GM18907 (cell line): Measurements from ENCODE around the gene ANKRD44.

ENCODE experiments used
- ATAC-seq: cut with Tn5 transposase; IDR thresholded peaks from one replicate; pipeline ENCODE4 v1.9.1; 2021; ENCODE audit warnings: mild to moderate bottlenecking, moderate library complexity; ENCODE audit not compliant: unreplicated experiment

The ANKRD44 gene

DNA sequence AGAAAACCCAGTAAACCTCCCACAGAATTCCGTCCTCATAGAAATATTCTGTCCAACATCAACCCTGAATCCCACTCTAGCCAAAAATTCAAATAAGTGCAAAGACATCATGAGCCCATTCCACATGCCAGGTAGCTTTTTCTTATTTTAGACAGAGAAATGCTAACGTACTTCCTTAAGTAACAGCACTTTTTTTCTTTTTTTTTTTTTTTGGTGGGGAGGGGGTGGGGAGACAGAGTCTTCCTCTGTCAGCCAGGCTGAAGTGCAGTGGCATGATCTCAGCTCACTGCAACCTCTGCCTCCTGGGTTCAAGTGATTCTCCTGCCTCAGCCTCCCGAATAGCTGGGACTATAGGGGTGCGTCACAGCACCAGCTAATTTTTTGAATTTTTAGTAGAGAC is 45.5 kb downstream of the ANKRD44 start:
- ATAC-seq: no peak

DNA sequence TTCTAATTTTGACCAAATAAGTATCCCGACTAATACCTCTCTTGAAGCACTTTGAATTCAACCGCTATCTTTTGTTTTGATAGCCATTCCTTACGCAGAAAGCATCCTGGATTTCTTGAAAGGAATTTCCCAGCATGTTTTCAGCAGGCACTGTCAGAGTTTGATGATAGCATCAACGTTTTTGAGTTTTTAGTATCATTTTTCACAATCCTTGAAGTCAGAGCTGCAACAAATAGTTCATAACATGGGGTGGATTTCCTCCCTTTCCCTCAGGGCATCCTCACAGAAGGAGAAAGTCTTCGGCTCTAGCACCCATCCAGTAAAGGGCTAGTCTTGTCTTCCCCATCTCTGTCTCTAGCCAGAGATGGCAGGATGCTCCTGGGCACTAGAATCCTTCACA is 46.2 kb downstream of the ANKRD44 start:
- no peak for ATAC-seq

DNA sequence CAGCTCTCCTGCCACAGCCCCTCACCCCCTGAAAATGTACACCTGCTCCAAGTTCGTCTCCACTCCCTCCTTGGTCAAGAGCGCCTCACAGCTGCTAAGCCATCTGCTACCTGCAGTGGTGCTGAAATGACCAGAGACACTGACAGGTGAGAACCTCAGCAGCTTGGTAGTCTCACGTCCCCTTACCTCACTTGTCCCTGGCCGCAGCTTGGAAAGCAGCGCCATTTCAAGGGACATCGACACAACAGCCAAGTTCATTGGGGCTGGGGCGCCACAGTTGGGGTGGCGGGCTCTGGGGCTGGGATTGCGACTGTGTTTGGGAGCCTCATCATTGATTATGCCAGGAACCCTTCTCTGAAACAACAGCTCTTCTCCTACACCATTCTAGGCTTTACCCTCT is 47.5 kb downstream of the ANKRD44 start:
- ATAC-seq: no peak

DNA sequence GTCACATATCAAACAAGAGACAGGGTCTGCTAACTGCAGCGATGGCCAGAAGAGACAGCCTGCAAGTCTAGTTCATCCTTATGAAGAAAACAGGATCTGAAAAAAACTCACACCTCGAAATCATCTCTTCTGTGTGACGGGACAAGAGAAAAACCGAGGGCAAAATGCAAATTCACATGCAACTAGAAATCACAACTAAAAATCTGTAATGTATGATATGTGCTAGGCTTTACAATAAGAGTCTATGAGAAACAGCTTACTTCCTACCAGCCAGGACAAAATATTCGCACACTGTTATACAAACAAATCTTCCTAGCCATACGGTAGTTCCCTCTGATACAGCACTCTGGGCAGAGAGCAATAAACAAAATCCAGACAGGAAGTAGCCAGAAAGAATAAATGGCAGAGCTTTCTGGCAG is 48.8 kb downstream of the ANKRD44 start:
- ATAC-seq: peak; percentile 67

DNA sequence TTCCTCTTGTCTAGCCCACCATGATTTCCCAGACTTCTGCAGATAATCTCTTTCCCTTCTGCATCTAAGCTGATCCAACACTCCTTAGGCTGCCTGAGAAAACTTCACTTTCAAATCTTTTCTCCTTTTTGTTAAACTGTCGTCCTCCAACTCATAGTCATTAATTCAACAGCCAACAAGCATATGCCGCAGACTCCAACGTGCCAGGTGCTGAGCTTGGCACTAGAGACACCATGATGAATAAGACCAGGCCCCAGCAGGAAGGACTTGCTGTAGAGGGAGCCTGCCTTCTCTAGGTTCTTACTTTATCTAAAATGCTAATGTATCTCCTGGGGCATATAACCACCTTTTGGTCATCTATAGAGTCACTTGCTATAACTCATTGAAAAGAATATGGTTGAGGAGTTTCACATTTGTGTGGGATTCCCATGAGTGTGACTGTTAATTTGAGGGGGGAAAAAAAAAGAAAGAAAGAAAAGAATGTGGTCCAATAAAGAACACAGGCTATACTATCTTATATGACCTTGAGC is 51.0 kb downstream of the ANKRD44 start:
- no peak for ATAC-seq

DNA sequence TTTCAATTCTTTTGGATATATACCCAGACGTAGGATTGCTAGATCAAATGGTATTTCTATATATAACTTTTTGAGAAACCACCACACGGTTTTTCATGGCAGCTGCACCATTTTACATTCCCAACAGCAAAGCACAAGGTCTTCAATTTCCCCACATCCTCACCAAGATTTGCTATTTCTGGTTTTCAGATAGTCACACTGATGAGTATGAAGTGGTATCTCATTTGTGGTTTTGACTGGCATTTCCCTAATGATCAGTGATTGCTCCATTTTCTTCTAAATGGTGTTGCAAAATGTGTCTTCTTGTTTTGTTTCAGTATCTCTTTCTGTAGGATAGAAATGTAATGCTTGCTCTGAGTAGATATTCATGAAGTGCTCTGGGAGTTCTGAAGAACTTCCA is 52.0 kb downstream of the ANKRD44 start:
- peak; percentile 24 for ATAC-seq

DNA sequence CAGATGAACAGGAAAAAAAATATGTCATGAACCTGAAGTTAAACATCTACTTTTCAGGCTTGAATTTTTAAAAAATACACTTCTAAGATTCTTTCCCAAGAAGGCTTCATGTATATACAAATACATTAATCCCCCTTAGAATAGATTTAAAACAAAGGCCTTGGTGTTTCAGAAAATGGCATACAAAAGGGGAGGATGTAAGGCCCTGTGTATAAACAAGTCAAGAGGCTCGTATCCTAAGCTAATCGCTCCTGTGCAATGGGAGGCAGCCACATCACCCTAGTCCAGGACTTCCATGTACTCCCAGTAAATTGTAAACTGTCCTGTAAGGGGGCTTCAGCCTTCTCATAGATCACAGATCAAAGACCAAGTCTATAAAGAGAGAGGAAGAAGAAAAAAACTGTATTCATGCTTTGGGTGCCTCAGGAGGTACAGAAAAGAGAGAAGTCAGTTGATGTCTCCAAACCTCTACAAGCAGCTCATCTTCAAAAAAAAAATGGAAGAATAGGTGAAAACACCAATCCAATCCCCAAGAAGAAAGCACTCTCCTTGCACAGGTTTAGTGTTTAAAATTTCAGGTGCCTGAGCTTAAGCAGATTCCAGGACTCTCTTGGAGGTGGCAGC is 53.9 kb downstream of the ANKRD44 start:
- no peak for ATAC-seq

DNA sequence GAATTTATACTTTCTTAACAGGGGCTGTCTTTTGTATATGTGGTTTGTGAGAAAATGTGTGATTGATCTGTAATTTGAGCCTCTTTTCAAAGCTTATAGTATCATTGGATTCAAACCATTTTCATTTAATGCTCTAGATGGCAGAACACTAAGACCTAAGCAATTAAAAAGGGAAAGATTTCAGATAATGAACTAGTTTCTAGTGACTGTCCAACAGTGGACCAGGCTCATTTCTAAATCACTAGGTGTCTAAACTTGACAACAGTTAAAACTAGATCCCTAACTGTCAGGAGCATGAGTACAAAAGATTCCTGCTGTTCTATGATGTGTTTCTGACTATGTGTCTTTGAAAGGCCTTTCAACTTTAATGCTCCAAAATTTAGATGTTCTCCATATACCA is 54.6 kb downstream of the ANKRD44 start:
- no peak for ATAC-seq

DNA sequence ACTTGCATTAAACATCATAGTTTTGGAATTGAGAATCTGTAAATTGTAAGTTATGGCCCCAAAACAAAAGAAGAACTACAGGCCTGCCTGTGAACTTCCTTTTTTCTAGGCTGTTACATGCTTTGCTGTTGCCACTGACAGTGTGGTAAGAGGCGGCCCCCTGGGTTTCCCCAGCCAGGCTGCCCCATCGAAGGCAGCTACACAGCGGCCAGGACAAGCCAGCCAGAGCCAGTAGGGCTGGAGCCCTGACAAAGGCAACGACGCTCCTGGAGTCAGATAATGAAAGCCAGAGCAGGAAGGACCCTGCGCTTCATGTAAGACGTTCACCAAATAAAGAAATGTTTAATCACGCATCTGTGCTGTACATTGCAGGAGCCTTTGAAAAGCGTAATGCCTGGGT is 55.0 kb downstream of the ANKRD44 start:
- peak; percentile 92 for ATAC-seq

DNA sequence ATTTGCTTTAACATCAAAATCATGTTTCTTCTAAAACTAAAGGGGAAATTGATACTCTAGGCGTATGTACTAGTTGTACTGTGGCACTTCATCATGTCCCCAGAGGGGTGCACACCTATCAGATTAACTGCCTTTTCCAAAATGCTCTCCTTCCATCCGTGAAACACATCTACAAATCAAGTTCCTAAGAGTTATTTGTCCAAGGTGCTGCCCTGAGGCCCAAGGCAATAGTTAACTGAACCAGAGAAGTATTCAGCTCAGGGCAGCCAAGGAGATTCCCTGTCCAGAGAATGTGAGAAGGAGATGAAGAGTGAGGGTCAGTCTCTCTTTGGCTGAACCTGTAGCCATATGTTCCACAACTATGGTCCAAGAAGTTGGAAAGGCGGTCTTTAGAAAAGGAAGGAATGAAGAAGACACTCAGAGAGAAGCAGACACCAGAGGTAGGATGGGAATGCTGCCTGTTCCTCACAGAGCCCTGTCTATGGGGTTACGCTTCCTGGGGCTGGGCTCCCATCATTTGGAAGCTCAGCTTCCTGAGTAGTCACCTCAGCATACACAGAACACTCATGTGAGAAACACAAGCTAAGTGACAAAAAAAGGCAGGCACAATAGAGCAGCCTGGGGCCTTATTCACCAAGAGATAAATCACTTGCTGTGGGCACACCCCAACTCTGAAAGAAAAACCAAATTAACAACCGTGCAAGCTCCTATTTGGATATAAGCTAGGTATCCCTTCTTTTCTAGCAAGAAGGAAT is 55.6 kb downstream of the ANKRD44 start:
- ATAC-seq: peak; percentile 34

DNA sequence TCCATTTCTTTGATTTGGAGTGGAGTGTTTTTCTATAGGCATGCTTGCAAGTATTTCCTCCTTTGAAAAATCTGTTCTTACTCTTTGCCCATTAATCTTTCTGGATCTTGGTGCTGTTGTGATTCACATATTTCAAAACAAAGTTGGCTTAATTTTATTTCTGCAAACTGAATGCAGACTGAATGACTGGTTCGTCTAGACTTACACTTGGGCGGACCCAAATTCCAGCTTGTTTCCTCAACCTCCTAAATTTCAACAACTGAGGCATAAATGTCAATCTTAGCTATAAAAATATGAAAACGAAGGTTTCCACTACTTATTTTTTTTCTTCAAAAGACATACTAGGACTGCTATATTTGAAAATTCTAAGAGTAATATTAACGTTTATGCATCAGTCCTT is 59.0 kb downstream of the ANKRD44 start:
- no peak for ATAC-seq

DNA sequence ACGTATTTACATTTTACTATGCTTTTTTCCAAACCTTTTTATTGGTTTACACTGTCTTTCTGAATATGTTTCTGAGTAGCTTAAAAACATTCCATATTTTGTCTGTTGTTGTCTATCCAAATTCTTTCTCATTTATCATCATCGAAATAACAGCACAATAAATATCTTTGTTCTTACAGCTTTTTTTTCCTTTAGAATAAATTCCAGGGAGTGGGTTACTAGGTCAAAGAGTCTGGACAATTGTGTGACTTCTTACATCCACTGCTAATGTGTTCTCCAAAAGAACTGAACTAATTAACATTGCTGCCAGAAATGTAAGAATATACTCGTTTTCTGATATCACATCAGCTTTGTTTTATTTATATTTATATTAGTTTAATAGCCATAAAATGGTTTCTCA is 59.4 kb downstream of the ANKRD44 start:
- no peak for ATAC-seq

DNA sequence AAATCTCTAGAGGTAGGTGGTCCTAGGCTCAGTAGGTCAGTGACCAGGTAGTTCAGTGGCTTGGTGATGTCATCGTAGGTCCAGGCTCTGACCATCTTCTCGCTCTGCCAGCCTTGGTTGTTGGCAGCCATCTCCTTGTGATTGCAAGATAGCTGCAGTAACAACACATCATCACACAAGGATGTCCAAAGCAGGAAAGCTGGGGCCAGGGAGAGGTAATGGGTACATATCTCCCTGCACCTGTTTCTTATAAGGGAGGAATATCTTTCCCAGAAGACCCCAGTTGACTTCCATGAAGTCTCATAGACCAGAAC is 60.5 kb downstream of the ANKRD44 start:
- no peak for ATAC-seq

DNA sequence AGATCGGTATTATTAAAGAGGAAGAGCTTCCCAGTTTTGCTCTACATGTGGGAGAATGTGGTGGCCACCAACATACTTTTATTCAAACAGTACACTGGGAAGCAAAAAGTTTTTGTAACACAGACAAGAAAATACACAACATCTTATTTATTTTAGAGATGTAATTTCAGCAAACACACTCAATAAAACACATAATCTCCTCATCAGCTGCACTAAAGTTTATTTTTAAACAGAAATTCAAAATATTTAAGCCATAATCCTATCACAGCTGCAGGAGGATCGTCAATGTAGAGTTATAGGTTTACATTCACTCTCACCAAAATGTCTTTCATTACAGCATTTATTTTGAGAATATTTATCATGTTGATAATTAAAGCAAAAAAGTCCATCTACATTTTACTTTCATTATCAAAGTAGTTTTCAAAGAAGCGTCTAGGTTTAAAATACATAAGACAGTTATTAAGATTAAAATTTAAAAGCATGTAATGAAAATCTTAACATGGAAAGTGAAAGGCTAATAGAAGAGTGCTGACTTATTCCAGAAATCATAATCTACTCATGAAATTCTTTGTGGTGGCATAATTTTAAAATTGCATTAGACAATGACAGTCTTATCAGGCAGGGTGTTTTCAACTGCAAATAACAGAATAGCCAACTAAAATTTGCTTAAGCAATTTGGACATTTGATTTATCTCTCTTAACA is 61.0 kb downstream of the ANKRD44 start:
- ATAC-seq: no peak

DNA sequence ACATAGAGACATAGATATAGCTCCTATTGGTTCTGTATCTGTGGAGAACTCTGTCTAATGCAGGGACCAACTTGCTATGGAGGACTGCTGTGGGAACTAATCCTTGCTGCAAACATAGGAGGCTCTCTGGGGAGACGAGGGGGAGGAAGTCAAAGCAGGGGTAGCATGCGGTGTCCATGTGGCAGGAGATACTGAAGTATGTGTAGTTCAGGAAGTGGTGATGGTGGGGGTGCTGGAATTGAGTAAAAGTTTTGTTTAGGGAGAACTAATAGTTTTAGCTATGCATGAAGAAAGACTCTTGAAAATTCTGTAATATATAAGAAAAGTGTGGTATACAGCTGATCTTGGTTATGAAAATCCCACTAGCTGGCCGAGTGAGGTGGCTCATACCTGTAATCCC is 62.0 kb downstream of the ANKRD44 start:
- ATAC-seq: peak; percentile 64

DNA sequence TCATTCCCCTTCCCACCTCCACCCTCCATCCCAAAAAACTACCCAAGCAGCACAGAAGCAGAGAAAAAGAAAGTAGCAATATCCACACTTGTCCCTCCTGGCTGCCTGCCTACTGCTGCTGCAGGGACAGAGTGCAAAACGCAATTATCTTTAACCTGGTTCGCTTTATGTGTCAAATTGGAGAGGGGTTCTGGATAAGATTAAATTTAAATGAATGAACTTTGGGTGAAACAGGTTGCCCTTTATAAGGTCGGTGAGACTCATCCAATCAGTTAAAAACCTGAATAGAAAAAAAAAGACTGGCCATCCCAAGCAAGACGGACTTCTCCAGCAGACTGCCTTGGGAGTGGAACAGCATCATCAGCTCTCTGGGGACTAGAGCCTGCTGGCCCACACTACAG is 62.6 kb downstream of the ANKRD44 start:
- ATAC-seq: no peak

DNA sequence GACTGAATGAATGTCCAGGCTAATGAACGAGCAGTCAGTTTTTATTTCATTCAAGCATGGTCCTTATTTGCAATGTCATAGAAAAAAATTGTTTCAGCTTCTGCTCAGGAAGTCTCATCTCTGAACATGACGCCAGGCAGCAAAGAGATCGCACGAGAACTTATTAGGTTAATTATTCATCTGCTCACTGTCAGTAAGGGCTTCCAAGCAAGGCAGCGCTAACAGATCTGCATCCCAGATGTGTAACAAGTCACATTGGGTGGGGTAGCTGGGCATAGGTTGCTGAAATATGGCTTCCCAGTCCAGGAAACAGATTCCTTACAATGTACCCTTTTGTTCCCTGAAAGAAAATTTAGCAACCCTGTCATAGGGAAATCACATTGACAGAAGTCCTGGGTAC is 63.5 kb downstream of the ANKRD44 start:
- ATAC-seq: peak; percentile 61

DNA sequence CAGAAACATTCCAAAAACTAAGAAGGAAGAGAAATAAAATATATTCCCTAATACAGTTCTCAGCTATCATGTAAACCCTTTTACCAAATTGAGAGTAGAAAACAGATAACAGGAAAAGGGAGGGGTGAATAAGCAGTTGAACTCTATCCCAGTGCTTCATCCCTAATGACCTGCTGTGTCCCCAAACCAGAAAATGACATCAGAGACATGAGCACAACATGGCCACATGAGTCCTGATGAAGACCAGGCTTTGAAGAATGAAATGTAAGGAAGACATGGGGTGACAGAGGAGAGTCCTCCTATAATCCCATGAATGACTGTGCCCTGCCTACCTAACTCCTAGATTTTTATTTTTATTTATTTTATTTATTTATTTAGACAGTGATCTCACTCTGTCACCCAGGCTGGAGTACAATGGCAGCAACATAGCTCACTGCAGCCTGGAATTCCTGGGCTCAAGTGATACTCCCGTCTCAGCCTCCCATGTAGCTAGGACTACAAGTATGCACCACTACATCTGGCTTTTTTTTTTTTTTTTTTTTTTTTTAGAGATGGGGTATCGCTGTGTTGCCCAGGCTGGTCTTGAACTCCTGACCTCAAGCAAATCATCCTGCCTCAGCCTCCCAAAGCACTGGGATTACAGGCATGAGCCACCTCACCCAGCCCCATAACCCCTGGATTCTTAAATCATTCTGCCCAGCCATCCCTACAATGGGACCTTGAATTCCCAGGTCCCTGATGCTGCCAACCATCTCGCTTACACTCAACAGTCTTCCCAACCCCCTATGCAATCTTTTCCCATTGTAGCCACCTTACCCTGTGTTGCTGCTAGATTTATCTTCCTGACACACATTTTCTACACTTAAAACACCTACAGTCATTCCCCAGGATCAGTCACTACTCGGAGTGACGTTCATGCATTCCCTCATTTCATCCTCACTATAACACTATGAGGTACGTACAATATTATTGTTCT is 64.5 kb downstream of the ANKRD44 start:
- no peak for ATAC-seq

DNA sequence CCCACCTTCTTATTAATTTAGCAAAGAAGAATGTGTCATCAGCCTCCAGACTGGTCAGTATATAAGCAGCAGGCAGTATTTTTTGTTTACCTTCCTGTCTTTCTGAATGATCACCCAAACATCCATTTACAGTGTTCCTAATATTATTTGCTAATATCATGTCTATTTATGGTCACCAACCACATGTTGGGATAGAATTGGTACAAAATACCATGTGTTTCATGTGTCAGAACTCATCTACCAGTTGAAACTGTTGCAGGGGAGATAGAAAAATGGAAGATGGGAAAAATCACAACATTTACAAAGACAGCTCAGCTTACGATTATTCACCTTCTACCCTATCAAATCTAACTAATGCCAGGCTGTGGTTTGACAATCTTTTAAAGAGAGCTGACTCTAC is 66.2 kb downstream of the ANKRD44 start:
- no peak for ATAC-seq

DNA sequence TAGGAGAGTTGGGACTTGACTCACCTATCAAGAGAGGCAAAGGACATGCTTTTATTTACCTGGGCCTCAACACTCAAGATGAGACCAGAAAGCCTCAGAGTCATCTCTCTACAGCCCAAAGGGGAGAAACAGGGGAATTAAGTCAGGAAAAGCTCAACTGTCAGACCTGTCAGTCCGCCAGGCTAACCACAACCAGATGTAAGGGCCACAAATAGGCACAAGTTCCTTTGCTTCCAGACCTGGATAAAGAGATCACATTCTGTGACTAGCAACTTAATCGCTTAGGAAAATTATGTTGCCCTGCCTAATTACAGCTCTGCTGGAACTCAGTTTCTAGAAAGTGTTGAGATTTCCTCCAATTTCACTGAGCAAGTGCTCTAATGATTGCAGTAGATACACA is 67.9 kb downstream of the ANKRD44 start:
- no peak for ATAC-seq

DNA sequence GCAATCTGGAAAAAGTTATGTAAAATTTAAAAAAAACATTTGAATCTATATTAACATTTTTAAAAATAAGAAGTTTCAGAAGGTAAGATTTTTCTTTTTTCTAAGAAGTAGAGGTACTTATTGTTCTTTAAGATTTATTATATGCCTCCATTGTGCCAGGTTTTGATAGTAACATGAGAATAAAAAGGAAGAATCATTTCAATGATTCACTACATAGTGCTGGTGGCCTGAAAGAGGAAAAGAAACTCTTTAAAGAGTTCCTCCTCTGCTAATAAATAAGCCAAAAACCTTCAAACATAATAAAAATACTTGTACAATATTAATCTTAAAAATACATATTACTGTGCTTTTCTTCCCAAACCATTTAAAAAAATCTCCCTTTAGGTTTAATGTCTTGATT is 69.0 kb downstream of the ANKRD44 start:
- ATAC-seq: no peak
